B cell (primary cell): ENCODE results near the gene C2CD4A. TPM values are rescaled to one million over a fixed set of nuclear protein-coding genes. Genes with fewer than 3 reads are reported as not detected.
A peak's percentile ranks its signal among the peaks of the same experiment; 100 is the strongest.

Experiments used
- ATAC-seq: fragments of 200-7000 bp; cut with Tn5 transposase; one replicate; pipeline ENCODE4 v1.10.0; 2021; ENCODE audit warnings: low read depth, mild to moderate bottlenecking, moderate number of reproducible peaks, moderate library complexity
- CTCF ChIA-PET: fragments of 350-600 bp; sonication (Branson Sonifier 250); formaldehyde crosslinking; loops from one replicate; lab custom pipeline; 2021; ENCODE audit warnings: antibody characterized with exemption, inconsistent platforms; lab: Charles Lee
- POLR2A ChIA-PET: fragments of 350-600 bp; sonication (Branson Sonifier 250); formaldehyde crosslinking; loops from one replicate; lab custom pipeline; 2021; ENCODE audit warnings: antibody characterized with exemption; lab: Charles Lee
- DNase-seq: peaks from one replicate; pipeline ENCODE4 v3.0.0; 2013
- H2AFZ ChIP-seq: 2 replicates; pipeline ENCODE4 v1.6.1; 2012; ENCODE audit warnings: mild to moderate bottlenecking, low read depth, low read length; ENCODE audit not compliant: insufficient read depth, poor library complexity, severe bottlenecking
- H3K27ac ChIP-seq, 2 donors: 1 replicate in 1 of 2; 2 replicates in 1 of 2; pipeline ENCODE4 v1.5.1; 2012 to 2013; ENCODE audit warnings: low read length in 2 of 2, mild to moderate bottlenecking in 2 of 2, moderate library complexity in 1 of 2
- H3K27me3 ChIP-seq, 4 experiments: fragments of 200-600 bp in 1 of 4; sonication (generic) in 1 of 4; replicated peaks in 1 of 4; 1 replicate in 2 of 4; 2 replicates in 2 of 4; pipeline versions ENCODE4 v1.6.1 to v1.7.0; 2013 to 2016; ENCODE audit warnings: low read length in 3 of 4, mild to moderate bottlenecking in 2 of 4, mixed read lengths in 1 of 4, moderate library complexity in 1 of 4; ENCODE audit not compliant: insufficient read depth in 4 of 4, control insufficient read depth in 3 of 4; ENCODE audit errors: control extremely low read depth in 1 of 4
- H3K36me3 ChIP-seq, 2 experiments: replicated peaks in 1 of 2; 1 replicate in 1 of 2; 2 replicates in 1 of 2; pipeline versions ENCODE4 v1.6.1 to v1.7.1; 2013; ENCODE audit warnings: low read length in 1 of 2; ENCODE audit not compliant: insufficient read depth in 2 of 2, control insufficient read depth in 1 of 2; ENCODE audit errors: control extremely low read depth in 1 of 2, extremely low read depth in 1 of 2
- H3K4me1 ChIP-seq, 2 donors: fragments of 200-600 bp in 1 of 2; sonication (generic) in 1 of 2; 1 replicate in 1 of 2; 2 replicates in 1 of 2; pipeline versions ENCODE4 v1.5.1 to v1.6.1; 2013 to 2017; ENCODE audit warnings: low read length in 2 of 2; ENCODE audit not compliant: control insufficient read depth in 2 of 2, insufficient read depth in 2 of 2
- H3K4me2 ChIP-seq: replicated peaks from 2 replicates; pipeline ENCODE3; 2012; ENCODE audit warnings: mild to moderate bottlenecking, low read depth, low read length; ENCODE audit not compliant: poor library complexity, severe bottlenecking
- H3K4me3 ChIP-seq, 5 experiments: fragments of 200-600 bp in 1 of 5; sonication (generic) in 1 of 5; 1 replicate in 3 of 5; 2 replicates in 2 of 5; pipeline versions ENCODE4 v1.5.1 to v1.7.0; 2011 to 2016; ENCODE audit warnings: low read length in 4 of 5, mild to moderate bottlenecking in 4 of 5, low read depth in 2 of 5, control low read depth in 1 of 5, moderate library complexity in 1 of 5; ENCODE audit not compliant: insufficient read depth in 1 of 5; ENCODE audit errors: control extremely low read depth in 1 of 5, extremely low read depth in 1 of 5
- H3K79me2 ChIP-seq: fragments of 200-600 bp; sonication (generic); one replicate; pipeline ENCODE4 v1.6.0; 2016; ENCODE audit warnings: low read length; ENCODE audit not compliant: control insufficient read depth, insufficient read depth
- H3K9ac ChIP-seq: fragments of 200-600 bp; sonication (generic); 2 replicates; pipeline ENCODE4 v1.6.1; 2017; ENCODE audit warnings: mild to moderate bottlenecking, low read length, moderate library complexity
- H3K9me3 ChIP-seq, 3 donors: one replicate each; pipeline versions ENCODE4 v1.6.1 to v1.7.1; 2013; ENCODE audit warnings: low read length in 2 of 3; ENCODE audit not compliant: control insufficient read depth in 2 of 3, insufficient read depth in 1 of 3; ENCODE audit errors: control extremely low read depth in 1 of 3
- H4K20me1 ChIP-seq: 2 replicates; pipeline ENCODE4 v1.6.0; 2012; ENCODE audit warnings: mild to moderate bottlenecking, low read length; ENCODE audit not compliant: insufficient read depth, control insufficient read depth, poor library complexity, severe bottlenecking
- H3K27ac Mint-ChIP-seq: one replicate; pipeline ENCODE4 v1.8.0; 2021; ENCODE audit warnings: mixed read lengths
- H3K27me3 Mint-ChIP-seq: one replicate; pipeline ENCODE4 v1.8.0; 2021; ENCODE audit warnings: mixed read lengths
- H3K4me1 Mint-ChIP-seq: one replicate; pipeline ENCODE4 v1.8.0; 2021; ENCODE audit warnings: mixed read lengths
- H3K4me3 Mint-ChIP-seq: one replicate; pipeline ENCODE4 v1.8.0; 2021; ENCODE audit warnings: mixed read lengths
- H3K9me3 Mint-ChIP-seq: one replicate; pipeline ENCODE4 v1.8.0; 2022; ENCODE audit warnings: mixed read lengths; ENCODE audit not compliant: insufficient read depth
- CTCF ChIP-seq: fragments of 200-600 bp; IDR thresholded peaks from one replicate; pipeline ENCODE4 v1.8.0; 2022; ENCODE audit warnings: antibody characterized with exemption, mild to moderate bottlenecking
- EZH2 ChIP-seq: IDR thresholded peaks from 2 replicates; pipeline ENCODE4 v1.6.1; 2012; ENCODE audit warnings: borderline replicate concordance, low read depth, mild to moderate bottlenecking, moderate library complexity, low read length; ENCODE audit not compliant: insufficient read depth, poor library complexity, severe bottlenecking
- WGBS: methylation state at CpG from one replicate; pipeline ENCODE4 v1.1.5; 2013; ENCODE audit warnings: missing lambda C conversion rate; ENCODE audit not compliant: insufficient coverage; 5-methylcytosine and 5-hydroxymethylcytosine counted together
- intact Hi-C: fragments of 100-400 bp; cut with micrococcal nuclease; formaldehyde crosslinking; loops from one replicate; pipeline ENCODE4 v1.10.0; 2022
- polyA plus RNA-seq: library from polyadenylated mRNA; depleted of rRNA; stranded (reverse); fragments of >200 nt; gene quantifications from 2 replicates; pipeline ENCODE4 v1.2.3, GENCODE V29; 2012
- total RNA-seq, 2 donors: library from RNA; stranded (reverse); fragments of 120-200 nt in 1 of 2; gene quantifications; 1 replicate in 1 of 2; 2 replicates in 1 of 2; pipeline versions ENCODE4 v1.2.3 to v1.2.4, GENCODE V29; 2013 to 2022

C2CD4A gene
- total and polyA plus RNA-seq, 2 donors (not counting 1 experiment from before 2014, with no cell fraction given) = not detected

GRCh38 chr15:62068071-62068809, 1.5 kb downstream of the C2CD4A start:
- WGBS = under 1% methylated on average over 98 of the region's 103 CpGs
- H4K20me1 ChIP-seq = peaks cover 5% of the 10 kb centered on the region
- no peak overlapping the region for H3K27ac Mint-ChIP-seq
- intact Hi-C loops = loop anchor here (1.0 to 10.0 kb wide), 3 partner anchors 8 to 1209 kb away; partner anchors contain the start of genes APH1B and VPS13C
- peak overlapping the region; percentile 59 for H2AFZ ChIP-seq
- H3K27ac ChIP-seq = no peak overlapping the region
- no peaks in the 10 kb centered on the region for H3K79me2 ChIP-seq
- H3K4me1 Mint-ChIP-seq = peaks cover 21% of the 10 kb centered on the region
- H3K4me3 Mint-ChIP-seq = peak overlapping the region; percentile 84
- ChIA-PET CTCF (interaction anchor here (0.7 to 4.6 kb wide), 8 partner anchors 8 to 199 kb away, joined by 3 to 25 read pairs (median 4); partner anchors contain the start of gene VPS13C), POLR2A (no interaction called here)
- peak; percentile 53 for DNase-seq
- TF ChIP-seq EZH2 = peak; percentile 54
- TF ChIP-seq CTCF = no peak
- peak overlapping the region; percentile 93 for H3K4me2 ChIP-seq
- H3K27me3 ChIP-seq = peaks cover 1 to 35% (median 27%) of the 10 kb centered on the region in 4 experiments
- H3K36me3 ChIP-seq = no peaks in the 10 kb centered on the region
- H3K9me3 ChIP-seq = no peaks in the 10 kb centered on the region
- H3K9me3 Mint-ChIP-seq = no peaks in the 10 kb centered on the region
- peak; percentile 32 for ATAC-seq
- peak overlapping the region in 3 of 5 experiments; percentile 39 to 64 (median 49) for H3K4me3 ChIP-seq
- H3K4me1 ChIP-seq = peaks cover 21 to 22% of the 10 kb centered on the region in 2 donors
- peak overlapping the region; percentile 55 for H3K9ac ChIP-seq
- peaks cover 36% of the 10 kb centered on the region for H3K27me3 Mint-ChIP-seq

- peak overlapping the region; percentile 55 for H3K9ac ChIP-seq
Measured at GRCh38 chr15:62068810-62069167, 2.0 kb downstream of the C2CD4A start.

More at GRCh38 chr15:62068810-62069167, 2.0 kb downstream of the C2CD4A start:
- POLR2A ChIA-PET = no interaction called here
- H3K79me2 ChIP-seq = no peaks in the 10 kb centered on the region
- peaks cover 5% of the 10 kb centered on the region for H4K20me1 ChIP-seq
- no peaks in the 10 kb centered on the region for H3K9me3 ChIP-seq
- peaks cover 33% of the 10 kb centered on the region for H3K27me3 Mint-ChIP-seq
- WGBS = no CpG with 5 or more reads among the region's 4 CpGs
- H3K4me1 Mint-ChIP-seq = peaks cover 21% of the 10 kb centered on the region
- no peak for ATAC-seq
- H2AFZ ChIP-seq = peak overlapping the region; percentile 59
- TF ChIP-seq CTCF (no peak), EZH2 (no peak)
- H3K4me3 ChIP-seq = peak overlapping the region in 3 of 5 experiments; percentile 39 to 64 (median 49)
- no peak overlapping the region for H3K27ac Mint-ChIP-seq
- H3K4me2 ChIP-seq = peak overlapping the region; percentile 93
- no peak overlapping the region for H3K27ac ChIP-seq
- DNase-seq = no peak
- H3K4me3 Mint-ChIP-seq = peak overlapping the region; percentile 84
- H3K27me3 ChIP-seq = peaks cover 1 to 35% (median 27%) of the 10 kb centered on the region in 4 experiments
- intact Hi-C loops = loop anchor here (1.0 to 10.0 kb wide), 3 partner anchors 8 to 1209 kb away; partner anchors contain the start of genes APH1B and VPS13C
- CTCF ChIA-PET = interaction anchor here (0.7 to 4.6 kb wide), 6 partner anchors 9 to 199 kb away, joined by 3 to 25 read pairs (median 4); partner anchors contain the start of gene VPS13C
- H3K36me3 ChIP-seq = no peaks in the 10 kb centered on the region
- peaks cover 21 to 22% of the 10 kb centered on the region in 2 donors for H3K4me1 ChIP-seq
- H3K9me3 Mint-ChIP-seq = no peaks in the 10 kb centered on the region
